Superior temporal gyrus (tissue), 1 donor: ENCODE results near the gene IGSF11.
"Not testable (repeated sequence)": the region's sequence is repeated elsewhere in the genome, so short reads cannot be mapped to it uniquely, and the experiment has no call there.

Experiments
- DNase-seq: peaks from one replicate; pipeline ENCODE4 v3.0.0-alpha.2; 2016; ENCODE audit errors: extremely low spot score

The IGSF11 gene, protein sequence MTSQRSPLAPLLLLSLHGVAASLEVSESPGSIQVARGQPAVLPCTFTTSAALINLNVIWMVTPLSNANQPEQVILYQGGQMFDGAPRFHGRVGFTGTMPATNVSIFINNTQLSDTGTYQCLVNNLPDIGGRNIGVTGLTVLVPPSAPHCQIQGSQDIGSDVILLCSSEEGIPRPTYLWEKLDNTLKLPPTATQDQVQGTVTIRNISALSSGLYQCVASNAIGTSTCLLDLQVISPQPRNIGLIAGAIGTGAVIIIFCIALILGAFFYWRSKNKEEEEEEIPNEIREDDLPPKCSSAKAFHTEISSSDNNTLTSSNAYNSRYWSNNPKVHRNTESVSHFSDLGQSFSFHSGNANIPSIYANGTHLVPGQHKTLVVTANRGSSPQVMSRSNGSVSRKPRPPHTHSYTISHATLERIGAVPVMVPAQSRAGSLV

DNA sequence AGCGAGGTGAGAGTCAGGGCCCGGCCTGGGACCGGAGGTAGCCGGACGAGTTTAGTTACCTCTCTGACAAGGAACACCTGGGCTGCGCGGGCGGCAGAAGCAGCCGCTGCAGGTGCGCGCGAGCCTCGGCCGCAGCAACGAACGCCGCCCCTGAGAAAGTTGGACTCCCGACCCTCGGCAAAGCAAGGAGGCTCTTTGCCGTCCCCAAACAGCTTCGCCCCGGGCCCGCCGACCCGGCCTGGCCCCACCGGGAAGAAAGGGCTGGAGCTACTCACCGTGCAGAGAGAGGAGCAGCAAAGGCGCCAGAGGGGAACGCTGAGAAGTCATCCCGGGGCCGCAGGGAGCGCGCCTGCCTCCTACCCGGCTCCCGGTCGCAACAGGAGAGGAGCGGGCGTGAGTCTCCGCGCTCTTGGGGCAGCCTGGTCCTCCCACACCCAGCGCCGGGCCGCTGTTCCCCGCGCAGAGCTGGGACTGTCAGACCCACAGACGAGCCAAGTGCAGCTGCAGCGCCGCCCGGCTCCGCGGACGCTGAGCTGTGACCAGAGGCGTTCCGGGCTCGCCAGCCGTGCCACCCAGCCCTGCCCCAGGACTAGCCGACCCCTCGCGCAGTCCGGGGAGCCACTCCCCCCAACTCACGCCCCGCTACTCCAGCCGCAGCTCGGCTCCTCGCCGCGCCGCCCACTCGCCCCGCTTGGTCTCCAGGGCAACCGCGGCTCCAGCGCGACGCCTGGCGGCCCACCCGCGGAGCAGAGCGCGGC lies at the start of gene IGSF11:
TSS of gene IGSF11 (minus strand) at position 591 of the 758 bp plus-strand sequence. CDS start at position 327, 264 bp downstream.
- peak; percentile 88 for DNase-seq

DNA sequence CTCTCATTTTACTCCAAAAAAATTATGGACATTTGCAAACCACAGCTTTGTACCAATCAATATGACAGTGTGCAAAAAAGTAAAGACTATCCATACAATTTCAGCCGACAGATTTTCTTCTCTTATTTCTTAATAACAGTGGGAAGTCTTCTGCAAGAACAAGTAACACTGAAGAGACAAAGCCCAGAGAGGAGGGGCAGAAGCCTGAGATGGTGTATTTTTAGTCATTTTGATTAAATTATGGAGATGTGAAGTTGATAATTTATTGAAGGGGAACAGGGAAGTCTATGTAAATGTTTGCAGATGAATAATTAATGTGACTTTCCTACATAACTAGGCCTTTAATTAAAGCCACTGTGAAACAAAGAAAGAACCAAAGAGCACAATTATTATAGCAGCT lies 45.7 kb upstream of the IGSF11 start:
- DNase-seq: no peak

DNA sequence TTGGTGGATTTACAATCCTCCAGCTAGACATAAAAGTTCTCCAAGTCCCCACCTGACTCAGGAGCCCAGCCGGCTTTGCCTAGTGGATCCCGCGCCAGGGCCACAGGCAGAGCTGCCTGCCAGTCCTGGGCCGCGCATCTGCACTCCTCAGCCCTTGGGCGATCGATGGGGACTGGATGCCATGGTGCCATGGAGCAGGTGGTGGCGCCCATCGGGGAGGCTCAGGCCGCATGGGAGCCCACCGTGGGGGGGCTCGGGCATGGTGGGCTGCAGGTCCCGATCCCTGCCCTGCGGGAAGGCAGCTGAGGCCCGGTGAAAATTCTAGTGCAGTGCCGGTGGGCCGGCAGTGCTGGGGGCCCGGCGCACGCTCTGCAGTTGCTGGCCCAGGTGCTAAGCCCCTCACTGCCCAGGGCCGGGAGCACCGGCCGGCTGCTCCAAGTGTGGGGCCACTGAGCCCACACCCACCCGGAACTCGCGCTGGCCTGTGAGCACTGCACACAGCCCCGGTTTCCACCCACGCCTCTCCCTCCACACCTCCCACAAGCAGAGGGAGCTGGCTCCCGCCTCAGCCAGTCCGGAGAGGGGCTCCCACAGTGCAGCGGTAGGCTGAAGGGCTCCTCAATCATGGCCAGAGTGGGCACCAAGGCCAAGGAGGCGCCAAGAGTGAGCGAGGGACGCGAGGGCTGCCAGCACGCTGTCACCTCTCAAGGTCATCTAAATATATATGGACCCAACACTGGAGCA lies 38.8 kb upstream of the IGSF11 start:
- no peak for DNase-seq

DNA sequence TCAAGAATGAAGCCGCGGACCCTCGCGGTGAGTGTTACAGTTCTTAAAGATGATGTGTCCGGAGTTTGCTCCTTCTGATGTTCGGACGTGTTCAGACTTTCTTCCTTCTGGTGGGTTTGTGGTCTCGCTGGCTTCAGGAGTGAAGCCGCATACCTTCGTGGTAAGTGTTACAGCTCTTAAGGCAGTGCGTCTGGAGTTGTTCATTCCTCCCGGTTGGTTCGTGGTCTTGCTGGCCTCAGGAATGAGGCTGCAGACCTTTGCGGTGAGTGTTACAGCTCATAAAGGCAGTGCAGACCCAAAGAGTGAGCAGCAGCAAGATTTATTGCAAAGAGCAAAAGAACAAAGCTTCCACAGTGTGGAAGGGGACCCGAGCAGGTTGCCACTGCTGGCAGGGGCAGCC lies 37.8 kb upstream of the IGSF11 start:
- not testable (repeated sequence) for DNase-seq

DNA sequence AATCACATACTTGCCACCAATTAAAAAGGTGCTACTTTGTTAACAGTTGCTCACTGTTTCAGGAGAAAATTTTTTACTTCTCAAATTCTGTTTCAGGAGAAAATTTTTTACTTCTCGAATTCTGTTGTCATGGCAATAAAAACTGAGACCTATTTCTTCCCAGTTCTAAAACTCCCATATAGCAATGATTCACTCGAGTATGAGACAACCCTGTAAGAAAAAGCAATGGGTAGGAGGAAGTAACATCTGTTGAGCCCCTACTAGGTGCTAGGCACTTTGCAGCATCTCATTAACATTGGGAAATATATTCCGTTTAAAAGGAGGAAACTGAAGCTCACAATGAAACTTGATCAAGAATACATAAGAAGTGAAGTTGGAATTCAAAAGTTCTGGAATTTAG lies 35.1 kb upstream of the IGSF11 start:
- DNase-seq: peak; percentile 53

DNA sequence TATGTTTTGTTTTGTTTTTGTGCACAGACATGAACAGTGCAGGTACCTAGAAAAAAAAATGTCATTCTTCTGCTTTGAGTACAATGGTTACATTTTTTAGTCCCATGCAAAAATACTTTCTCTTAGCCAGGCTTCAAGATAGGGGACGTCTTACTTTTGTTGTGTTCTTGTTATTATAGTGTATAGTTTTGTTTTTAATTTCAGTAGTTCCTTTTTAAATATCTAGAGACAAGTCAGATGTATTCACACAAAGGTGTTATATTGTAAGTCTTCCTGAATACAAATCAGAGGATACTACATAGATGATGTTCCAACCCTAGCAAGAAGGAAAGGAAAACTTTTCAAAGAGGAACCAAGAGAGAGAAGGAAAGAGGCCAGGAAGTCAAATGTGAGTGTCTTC lies 28.8 kb upstream of the IGSF11 start:
- DNase-seq: no peak

DNA sequence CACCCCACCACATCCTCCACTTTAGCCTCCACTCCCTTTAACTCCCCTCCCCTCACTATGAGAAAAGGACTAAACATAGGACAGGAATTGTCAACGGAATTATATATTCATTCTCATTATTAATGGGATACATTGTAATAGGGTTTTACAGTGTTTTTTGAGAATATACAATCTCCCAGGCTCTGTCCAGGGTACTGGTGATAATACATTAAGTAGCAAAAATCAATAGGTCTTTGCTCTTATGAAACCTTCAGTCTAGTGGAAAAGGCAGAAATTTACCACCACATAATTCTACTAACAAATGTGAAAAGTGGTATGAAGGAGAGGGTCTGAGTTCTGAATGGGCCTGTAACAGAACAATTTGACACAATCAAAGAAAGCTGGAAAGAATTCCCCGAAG lies 28.2 kb upstream of the IGSF11 start:
- DNase-seq: no peak

DNA sequence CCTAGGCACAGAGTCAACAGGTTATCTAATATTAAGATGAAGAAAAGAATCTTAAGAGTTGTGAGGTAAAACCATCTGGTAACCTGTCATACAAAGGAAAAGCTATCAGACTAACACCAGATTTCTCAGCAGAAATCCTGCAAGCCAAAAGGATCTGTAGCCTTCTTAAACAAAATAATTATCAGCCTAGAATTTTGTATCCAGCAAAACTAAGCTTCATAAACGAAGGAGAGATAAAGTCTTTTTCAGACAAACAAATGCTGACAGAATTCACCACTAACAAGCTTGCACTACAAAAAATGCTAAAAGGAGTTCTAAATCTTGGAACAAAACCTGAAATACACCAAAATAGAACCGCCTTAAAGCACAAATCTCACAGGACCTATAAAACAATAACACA lies 9.9 kb upstream of the IGSF11 start:
- DNase-seq: no peak

DNA sequence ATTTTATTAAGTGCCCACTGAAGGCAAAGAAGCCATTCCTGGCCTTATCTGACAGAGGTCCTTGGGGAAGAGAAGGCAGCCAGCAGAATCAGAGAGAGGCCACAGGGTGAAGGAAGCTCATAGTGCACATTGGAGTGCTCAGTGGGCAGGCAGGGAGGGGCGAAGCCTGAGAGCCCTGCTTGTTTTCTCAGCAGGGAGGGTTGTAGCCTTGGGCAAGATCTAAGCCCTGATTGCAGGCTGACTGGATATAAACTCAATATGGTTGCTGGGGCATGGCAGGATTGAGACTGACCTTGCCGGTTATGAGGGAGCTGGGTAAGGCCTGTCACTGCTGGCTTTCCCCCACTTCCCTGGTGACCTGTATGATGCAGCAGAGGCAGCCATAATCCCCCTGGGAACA lies 7.5 kb upstream of the IGSF11 start:
- DNase-seq: no peak

DNA sequence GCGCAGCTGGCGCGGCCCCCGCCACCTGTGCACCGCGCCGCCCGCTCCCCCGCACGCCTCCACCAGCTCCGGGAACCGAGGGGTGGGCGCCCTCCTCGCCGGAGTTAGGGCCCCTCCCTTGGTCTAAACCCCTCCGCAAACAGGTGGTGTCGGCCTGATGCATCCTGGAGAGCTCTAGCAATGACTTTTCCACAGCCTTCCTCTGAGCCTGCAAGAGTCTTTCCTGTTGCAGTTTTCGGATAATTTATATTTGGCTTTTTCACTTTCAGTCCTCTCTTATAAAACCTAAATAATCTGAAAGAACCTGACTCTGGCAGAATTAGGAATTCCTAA lies 334 bp upstream of the IGSF11 start:
- DNase-seq: no peak

DNA sequence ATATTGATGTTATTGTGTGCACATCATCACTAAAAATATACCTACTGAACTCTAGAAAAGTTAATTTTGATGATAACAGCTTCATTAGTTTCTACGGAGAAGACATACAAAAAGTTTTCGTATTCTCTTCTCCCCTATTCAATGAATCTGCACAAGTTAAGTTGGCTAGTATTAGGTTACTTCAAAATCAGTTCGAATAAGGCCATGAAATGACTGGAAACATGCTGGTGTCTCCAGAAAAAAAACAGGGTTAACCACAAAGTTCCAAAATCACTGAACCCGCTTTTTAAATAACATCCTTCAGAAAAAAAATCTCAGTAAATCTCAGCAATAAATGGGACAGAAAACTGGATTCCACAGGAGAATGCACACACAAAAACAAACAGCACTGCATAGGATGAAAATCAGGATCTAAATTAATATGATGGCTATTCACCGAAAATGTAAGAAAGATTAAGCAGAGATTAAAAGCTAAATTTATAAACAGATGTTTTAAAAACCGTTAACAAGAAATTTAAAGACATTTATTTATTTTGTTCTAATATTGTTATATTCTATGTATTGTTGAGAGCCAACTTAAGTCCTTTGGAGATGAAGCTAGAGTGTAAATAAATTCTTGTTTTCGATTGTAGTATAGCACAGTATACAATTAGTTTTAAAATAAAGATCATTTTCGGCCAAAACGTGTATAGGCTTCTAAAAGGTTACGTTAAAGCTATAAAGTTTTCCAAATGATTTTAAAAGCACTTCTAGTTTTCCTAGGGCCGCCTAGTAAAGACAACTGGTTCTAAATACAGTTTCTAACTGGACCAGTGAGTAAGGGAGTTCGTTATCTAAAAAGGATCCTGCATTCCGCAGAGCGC lies 1.0 kb downstream of the IGSF11 start:
- DNase-seq: peak; percentile 74

DNA sequence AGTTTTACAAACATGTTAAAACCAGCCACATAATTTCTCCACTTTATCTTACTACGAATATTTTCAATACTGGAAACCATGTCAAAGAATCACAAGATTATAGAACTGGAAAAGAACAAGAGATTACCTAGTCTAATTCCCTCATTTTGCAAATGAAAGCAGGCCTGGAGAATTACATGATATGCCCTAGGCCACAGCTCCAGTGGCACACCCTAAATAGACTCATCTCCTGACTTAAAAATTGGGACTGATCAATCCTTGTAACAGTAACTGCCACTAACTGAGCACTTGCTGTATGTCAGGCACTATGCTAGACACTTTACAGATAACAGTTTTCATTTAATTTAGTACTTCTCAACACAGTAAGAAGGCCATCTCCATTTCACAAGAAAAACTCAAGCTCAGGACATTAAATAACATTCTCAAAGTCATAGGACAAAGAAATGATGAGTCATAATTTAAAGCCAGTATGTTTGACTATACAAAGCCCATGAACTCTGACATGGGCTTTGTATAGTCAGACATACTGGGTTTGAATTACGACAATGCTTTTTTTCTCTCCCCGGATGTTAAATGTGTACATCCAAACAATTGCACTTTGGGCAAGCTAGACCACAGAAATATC lies 9.4 kb downstream of the IGSF11 start:
- DNase-seq: peak; percentile 26

DNA sequence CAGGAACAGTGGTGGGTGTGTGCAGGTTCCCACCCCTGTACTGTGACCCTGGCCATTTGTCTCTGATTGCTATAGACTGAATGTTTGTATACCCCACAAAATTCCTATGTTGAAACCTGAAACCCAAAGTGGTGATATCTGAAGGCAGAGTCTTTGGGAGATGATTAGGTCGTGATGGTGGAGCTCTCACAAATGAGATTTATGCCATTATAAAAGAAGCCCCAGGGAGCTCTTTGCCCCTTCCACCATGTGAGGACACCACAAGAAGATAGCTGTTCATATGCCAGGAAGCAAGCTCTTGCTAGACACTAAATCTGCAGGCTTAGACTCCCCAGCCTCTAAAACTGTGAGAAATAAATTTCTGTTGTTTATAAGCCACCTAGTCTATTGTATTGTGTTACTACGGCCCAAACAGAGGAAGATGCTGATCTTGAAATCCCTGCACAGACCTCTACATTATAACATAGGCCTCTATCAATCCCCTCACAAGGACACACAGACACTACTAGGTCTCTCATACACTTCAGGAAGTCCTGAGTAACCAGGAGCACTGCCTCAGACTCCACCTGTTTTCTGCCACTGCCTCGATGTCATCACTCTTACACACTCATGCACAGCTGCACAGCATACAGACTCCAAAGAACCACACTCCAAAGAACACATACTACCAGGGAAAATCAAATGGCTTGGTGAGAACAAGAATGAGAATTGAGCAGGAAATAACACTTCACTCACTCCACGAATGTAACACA lies 14.7 kb downstream of the IGSF11 start:
- DNase-seq: peak; percentile 62

DNA sequence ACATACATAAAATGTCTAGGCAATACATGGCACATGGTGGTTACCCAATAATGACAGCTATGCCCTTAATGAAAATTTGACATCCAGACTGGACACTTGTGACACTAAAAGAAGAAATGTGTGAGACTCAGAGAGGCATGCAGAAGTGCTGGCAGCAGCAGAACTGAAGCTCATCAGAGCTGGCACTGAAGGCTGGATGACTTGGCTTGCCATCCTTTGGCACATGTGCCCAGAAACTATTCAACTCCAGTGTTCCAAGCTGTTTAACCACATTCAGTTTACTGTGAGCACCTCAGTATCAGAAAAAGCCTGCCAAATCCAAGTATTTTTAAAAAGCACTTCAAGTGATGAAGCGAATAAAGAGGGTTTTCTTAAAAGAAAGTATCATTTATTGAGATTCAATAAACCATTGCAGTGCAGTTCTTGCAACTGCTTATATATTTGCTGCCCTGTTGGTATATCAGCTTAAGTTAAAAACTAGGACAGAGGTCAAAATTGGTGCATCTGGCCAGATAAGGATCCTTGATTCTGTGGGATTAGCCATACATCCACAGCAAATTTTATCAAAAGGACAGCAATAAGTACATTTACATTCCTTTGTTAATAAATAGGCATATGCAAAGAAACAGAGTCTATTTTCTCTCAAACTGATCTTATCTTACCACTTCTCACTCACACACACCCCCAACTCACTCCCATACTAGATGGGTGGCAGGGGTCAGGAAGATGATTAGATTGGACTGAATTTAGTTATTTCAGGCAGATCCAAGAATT lies 15.8 kb downstream of the IGSF11 start:
- DNase-seq: peak; percentile 94

DNA sequence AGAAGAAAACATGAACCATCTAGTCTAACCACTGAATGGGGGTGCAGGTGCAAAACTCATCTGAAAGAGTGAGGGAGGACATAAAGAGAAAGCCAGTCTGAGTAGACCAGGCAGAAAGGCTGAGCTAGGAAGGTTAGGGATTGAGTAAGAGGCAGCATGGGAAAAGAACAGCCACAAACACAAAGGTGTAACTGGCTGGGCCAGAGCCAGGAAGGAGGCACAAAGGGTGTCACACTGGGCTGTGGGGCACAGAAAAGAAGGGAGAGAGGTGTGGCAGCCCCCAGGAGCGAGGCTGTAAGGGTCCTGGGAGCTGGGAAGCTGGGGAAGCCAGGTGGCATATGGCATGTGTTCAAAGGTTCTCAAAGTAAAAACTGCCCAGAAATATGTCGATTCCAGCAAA lies 18.7 kb downstream of the IGSF11 start:
- DNase-seq: no peak

DNA sequence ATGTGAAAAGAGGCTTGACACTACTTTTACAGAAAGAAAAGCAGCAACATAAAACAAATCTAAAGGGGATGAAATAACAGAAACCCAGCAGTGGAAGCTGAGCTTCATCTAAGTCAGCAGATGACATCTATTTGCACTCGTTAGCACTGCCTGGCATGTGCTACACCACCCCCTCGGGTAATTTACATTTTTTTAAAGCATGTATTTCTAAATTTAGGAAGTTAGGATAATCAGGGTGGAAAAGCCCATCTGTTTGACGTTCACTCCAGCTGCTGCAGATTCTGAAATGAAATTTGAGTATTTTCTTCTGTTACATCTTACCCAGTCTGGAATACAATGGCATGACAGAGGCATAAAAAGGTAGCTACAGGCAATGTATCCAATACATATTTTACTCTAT lies 20.7 kb downstream of the IGSF11 start:
- DNase-seq: no peak

DNA sequence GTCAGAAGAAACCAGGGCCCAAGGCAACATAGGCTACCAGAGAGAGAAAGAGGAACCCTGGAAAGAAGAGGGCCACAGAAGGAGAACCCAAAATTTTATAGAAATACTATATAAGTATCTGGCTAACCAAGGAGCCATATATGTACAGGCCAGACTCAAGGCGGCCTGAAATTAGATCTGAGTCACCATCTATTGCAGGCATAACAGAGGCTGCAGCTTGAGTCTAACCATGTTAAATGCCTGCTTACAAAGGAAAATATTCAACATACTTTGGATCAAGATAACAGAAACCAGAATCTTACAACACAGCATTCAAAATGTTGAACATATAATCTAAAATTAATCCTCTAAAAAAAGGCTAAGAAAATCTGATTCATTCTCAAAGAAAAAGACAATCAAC lies 23.1 kb downstream of the IGSF11 start:
- DNase-seq: no peak

DNA sequence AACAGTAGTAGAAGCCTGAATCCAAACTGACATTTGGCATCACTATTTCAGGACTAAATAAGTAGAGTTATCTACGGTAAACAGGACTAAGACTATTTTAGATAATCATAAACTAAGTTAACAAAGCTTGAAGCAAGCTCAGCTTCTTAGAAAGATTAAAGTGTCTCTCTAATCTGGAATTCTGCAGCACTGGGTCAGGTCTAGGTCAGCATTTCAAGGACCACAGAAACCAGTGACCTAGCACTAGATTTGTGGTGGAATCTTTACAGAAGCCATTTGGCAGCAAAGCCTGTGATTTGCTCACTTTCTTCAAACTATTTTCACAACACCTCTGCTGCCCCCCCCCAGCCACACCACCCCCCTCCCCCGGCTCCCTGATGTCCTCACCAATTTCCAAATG lies 37.5 kb downstream of the IGSF11 start:
- DNase-seq: no peak

DNA sequence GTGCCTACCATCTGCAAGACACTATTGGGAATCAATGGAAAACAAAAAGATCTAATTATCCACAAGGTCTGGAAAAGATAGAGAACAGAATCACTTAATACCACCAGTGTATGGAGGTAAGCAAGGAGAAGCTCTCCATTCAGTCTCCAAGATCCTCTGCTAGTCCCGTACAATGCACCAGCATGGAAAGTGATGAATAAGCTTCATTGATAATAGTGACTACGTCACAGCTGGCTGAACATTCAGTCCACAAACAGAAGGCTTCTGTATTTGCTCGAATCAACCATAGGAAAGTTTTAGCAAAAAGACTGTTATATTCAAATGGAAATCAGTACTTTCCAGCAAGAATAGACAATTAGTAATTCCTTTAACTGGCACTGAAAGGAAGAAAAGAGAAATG lies 42.9 kb downstream of the IGSF11 start:
- DNase-seq: peak; percentile 99
